GM12878 (cell line): ENCODE measurements around the gene HSD3B2. TPM values are rescaled to one million over a fixed set of nuclear protein-coding genes. Genes with fewer than 3 reads are reported as not detected.
A peak's percentile ranks its signal among the peaks of the same experiment; 100 is the strongest.

Source experiments
- ATAC-seq: fragments of 200-7000 bp; cut with Tn5 transposase; 3 replicates; pipeline ENCODE4 v1.9.1; 2020; ENCODE audit warnings: mild to moderate bottlenecking, moderate library complexity
- BruUV-seq: library from RNA; stranded (reverse); fragments of 400-500 nt; replicated peaks from 2 replicates; lab custom pipeline; 2021; lab: Mats Ljungman, UMichigan
- CTCF ChIA-PET: fragments of 300-600 bp; sonication (Branson Sonifier 250); formaldehyde crosslinking; extraction: SDS; loops from one replicate; lab custom pipeline; 2021; ENCODE audit warnings: inconsistent platforms; lab: Yijun Ruan, JAX
- POLR2A ChIA-PET: fragments of 350-600 bp; formaldehyde crosslinking; extraction: SDS; loops from one replicate; lab custom pipeline; 2021; ENCODE audit warnings: inconsistent platforms; lab: Charles Lee
- RAD21 ChIA-PET: fragments of 300-600 bp; sonication (Branson Sonifier 250); formaldehyde crosslinking; loops from one replicate; lab custom pipeline; 2023; ENCODE audit warnings: antibody characterized with exemption; ENCODE audit not compliant: unreplicated experiment; lab: Charles Lee
- SMC1A ChIA-PET: fragments of 300-600 bp; sonication (Branson Sonifier 250); formaldehyde crosslinking; loops from one replicate; lab custom pipeline; 2023; ENCODE audit not compliant: unreplicated experiment, uncharacterized antibody; lab: Charles Lee
- DNase-seq: peaks from one replicate; pipeline ENCODE4 v3.0.0-alpha.2; 2011; ENCODE audit warnings: low read depth, low spot score
- FAIRE-seq: peaks from 3 replicates; lab custom pipeline; 2011; peaks lifted over from hg19 to GRCh38; lab: Jason Lieb, UNC
- H2AFZ ChIP-seq: 2 replicates; pipeline ENCODE4 v1.6.0; 2011; ENCODE audit warnings: low read depth, low read length, control low read depth; ENCODE audit not compliant: control insufficient read depth
- H3K27ac ChIP-seq: 2 replicates; pipeline ENCODE4 v1.5.1; 2011; ENCODE audit warnings: control low read depth; ENCODE audit not compliant: control insufficient read depth, insufficient read depth
- H3K27me3 ChIP-seq, 2 experiments: replicated peaks in 1 of 2; 2 replicates each; pipeline versions ENCODE4 v1.6.0 to v1.6.1; 2011; ENCODE audit warnings: low read length in 1 of 2; ENCODE audit not compliant: control insufficient read depth in 2 of 2, insufficient read depth in 2 of 2
- H3K36me3 ChIP-seq, 2 experiments: 2 replicates each; pipeline ENCODE4 v1.5.1; 2011; ENCODE audit warnings: low read length in 1 of 2; ENCODE audit not compliant: control insufficient read depth in 2 of 2, insufficient read depth in 2 of 2
- H3K4me1 ChIP-seq: 2 replicates; pipeline ENCODE4 v1.6.1; 2011; ENCODE audit warnings: mild to moderate bottlenecking, low read length, moderate library complexity, mixed read lengths; ENCODE audit not compliant: control insufficient read depth, insufficient read depth
- H3K4me2 ChIP-seq: 2 replicates; pipeline ENCODE4 v1.6.0; 2011; ENCODE audit warnings: control low read depth; ENCODE audit not compliant: control insufficient read depth, insufficient read depth
- H3K4me3 ChIP-seq: fragments of 200-600 bp; sonication (generic); 2 replicates; pipeline ENCODE4 v1.5.1; 2016
- H3K79me2 ChIP-seq: 2 replicates; pipeline ENCODE4 v1.6.0; 2011; ENCODE audit warnings: low read length; ENCODE audit not compliant: control insufficient read depth, insufficient read depth
- H3K9ac ChIP-seq: 2 replicates; pipeline ENCODE4 v1.8.0; 2011; ENCODE audit warnings: low read length, control low read depth, mixed read lengths; ENCODE audit not compliant: control insufficient read depth, insufficient read depth
- H3K9me3 ChIP-seq: replicated peaks from 3 replicates; pipeline ENCODE4 v1.5.1; 2011; ENCODE audit warnings: mild to moderate bottlenecking, low read length; ENCODE audit not compliant: control insufficient read depth, insufficient read depth
- H4K20me1 ChIP-seq: 2 replicates; pipeline ENCODE4 v1.6.0; 2011; ENCODE audit not compliant: control insufficient read depth, insufficient read depth
- CREM ChIP-seq: IDR thresholded peaks from 2 replicates; pipeline ENCODE4 v1.6.1; 2014; ENCODE audit warnings: antibody characterized with exemption, low read depth
- CTCF ChIP-seq, 3 experiments: IDR thresholded peaks in 2 of 3; conservative IDR thresholded peaks in 1 of 3; 2 replicates each; pipeline ENCODE4 v1.5.1; 2011; ENCODE audit warnings: low read depth in 3 of 3, low read length in 3 of 3, mild to moderate bottlenecking in 3 of 3, control low read depth in 2 of 3, moderate library complexity in 2 of 3, inconsistent platforms in 1 of 3, mixed read lengths in 1 of 3; ENCODE audit not compliant: control insufficient read depth in 2 of 3, insufficient read depth in 1 of 3; ENCODE audit errors: extremely low read depth in 1 of 3
- FOXM1 ChIP-seq: IDR thresholded peaks from 2 replicates; pipeline ENCODE4 v1.6.1; 2012; ENCODE audit warnings: low read depth, mild to moderate bottlenecking, inconsistent platforms, low read length, moderate library complexity
- IRF3 ChIP-seq: fragments of 450-650 bp; IDR thresholded peaks from 2 replicates; pipeline ENCODE4 v1.6.1; 2014; ENCODE audit warnings: mild to moderate bottlenecking
- JUNB ChIP-seq: IDR thresholded peaks from 2 replicates; pipeline ENCODE4 v1.6.1; 2016; ENCODE audit warnings: antibody characterized with exemption, mild to moderate bottlenecking
- NR2C1 ChIP-seq: fragments of 450-650 bp; IDR thresholded peaks from 2 replicates; pipeline ENCODE4 v1.6.1; 2017; ENCODE audit warnings: antibody characterized with exemption, mild to moderate bottlenecking, moderate library complexity
- SMAD5 ChIP-seq: IDR thresholded peaks from 2 replicates; pipeline ENCODE4 v1.6.1; 2016; ENCODE audit warnings: antibody characterized with exemption, low read depth
- ZBTB11 ChIP-seq: fragments of 450-650 bp; formaldehyde crosslinking; IDR thresholded peaks from 2 replicates; pipeline ENCODE4 v1.5.0; 2022; ENCODE audit warnings: mild to moderate bottlenecking, missing genetic modification characterization
- ZNF274 ChIP-seq: IDR thresholded peaks from one replicate; pipeline ENCODE4 v1.8.0; 2011; ENCODE audit not compliant: insufficient read length, insufficient read depth
- WGBS: methylation state at CpG from one replicate; pipeline ENCODE4 v1.1.6; 2016; ENCODE audit warnings: low lambda C conversion rate; ENCODE audit not compliant: insufficient replicate concordance, insufficient coverage; ENCODE audit errors: missing lambda C conversion rate; 5-methylcytosine and 5-hydroxymethylcytosine counted together
- in situ Hi-C: fragments of 300-500 bp; cut with MboI; formaldehyde crosslinking; loops from 9 replicates; pipeline ENCODE4 v1.14.3; 2018; ENCODE audit warnings: mixed read lengths
- intact Hi-C: fragments of 100-400 bp; cut with micrococcal nuclease; formaldehyde crosslinking; loops from one replicate; pipeline ENCODE4 v1.14.2; 2022; ENCODE audit not compliant: unreplicated experiment
- polyA plus RNA-seq, 11 experiments: library from polyadenylated mRNA; depleted of rRNA in 4 of 11; unstranded in 6 of 11; stranded (reverse) in 5 of 11; fragments of >200 nt; fragmentation: Nextera tagmentation in 4 of 11; fragmentation: Illumina TruSeq in 1 of 11; extraction: Ambion mirVana in 4 of 11; extraction: Trizol in 1 of 11; gene quantifications; 1 replicate in 1 of 11; 2 replicates in 10 of 11; pipeline versions ENCODE4 v1.2.1 to v1.2.3, GENCODE V29; 2011 to 2016; ENCODE audit warnings: inconsistent platforms in 2 of 11, missing spikeins in 2 of 11, low read depth in 1 of 11
- total RNA-seq, 4 experiments: library from RNA; depleted of rRNA in 3 of 4; stranded (reverse); fragments of >200 nt in 3 of 4; fragmentation: Illumina TruSeq in 1 of 4; extraction: Trizol in 1 of 4; gene quantifications; 2 replicates each; pipeline versions ENCODE4 v1.2.1 to v1.2.3, GENCODE V29; 2013 to 2021

HSD3B2 gene
- total and polyA plus RNA-seq, 10 of the 15 experiments (the other 5 are each of a cell fraction or from before 2014, with no cell fraction given) = 0.56 TPM; not detected in 9

- H3K9me3 ChIP-seq = no peaks in the 10 kb centered on the region
- ChIA-PET RAD21 (no interaction called here), SMC1A (interaction anchor here (0.7 kb wide), 1 partner anchor 25 kb away, joined by 3 read pairs; no protein-coding TSS in a partner anchor), POLR2A (no interaction called here), CTCF (interaction anchor here (0.9 kb wide), 1 partner anchor 42 kb away, joined by 3 read pairs; no protein-coding TSS in a partner anchor)
- H3K36me3 ChIP-seq = no peaks in the 10 kb centered on the region
- H3K9ac ChIP-seq = no peak overlapping the region
- H3K79me2 ChIP-seq = no peaks in the 10 kb centered on the region
- no peak overlapping the region for H2AFZ ChIP-seq
- no peak overlapping the region for H3K4me3 ChIP-seq
- no peak overlapping the region for H3K27ac ChIP-seq
- in situ Hi-C loops (no loop called here), intact Hi-C loops (no loop called here)
- no peak overlapping the region for H3K4me2 ChIP-seq
- no peak for DNase-seq
- ATAC-seq = peak; percentile 68
- FAIRE-seq = no peak
- H3K27me3 ChIP-seq = no peaks in the 10 kb centered on the region
- H4K20me1 ChIP-seq = no peaks in the 10 kb centered on the region
- no peaks in the 10 kb centered on the region for H3K4me1 ChIP-seq
- WGBS = 44% methylated on average over 8 of the region's 8 CpGs
- no peak for TF ChIP-seq JUNB
- TF ChIP-seq FOXM1 = no peak
- TF ChIP-seq ZBTB11 (CRISPR knock-in tag) = no peak
- TF ChIP-seq CTCF (IDR thresholded peaks at IDR 0.05 in 2 of 3, conservative IDR thresholded peaks at IDR 0.05 in 1 of 3; ENCODE audit: control insufficient read depth in 2 of 3, extremely low read depth in 1 of 3, insufficient read depth in 1 of 3, low read depth in 3 of 3, low read length in 3 of 3) = peak in 1 of 3 experiments; percentile 6; a peak in 1 of 6 replicates
- no peak for TF ChIP-seq ZNF274
- TF ChIP-seq IRF3 = no peak
- no peak for TF ChIP-seq SMAD5
- no peak for TF ChIP-seq NR2C1
- TF ChIP-seq CREM = no peak
- BruUV-seq = no TSS peak
These were observed 35.0 kb downstream of the HSD3B2 start for GRCh38 chr1:119449971-119450370.
